Activated B cell treated with CpG ODN at 0.5 μM for 24 hours (primary cell): ENCODE results near the gene EMILIN1. TPM values are rescaled to one million over a fixed set of nuclear protein-coding genes. Genes with fewer than 3 reads are reported as not detected.
A peak's percentile ranks its signal among the peaks of the same experiment; 100 is the strongest.

Experiments used
- ATAC-seq: fragments of 200-7000 bp; cut with Tn5 transposase; one replicate; pipeline ENCODE4 v1.10.0; 2021; ENCODE audit warnings: low read depth, mild to moderate bottlenecking, moderate library complexity
- CTCF ChIA-PET: fragments of 350-600 bp; sonication (Branson Sonifier 250); formaldehyde crosslinking; loops from one replicate; lab custom pipeline; 2021; ENCODE audit warnings: antibody characterized with exemption; lab: Charles Lee
- POLR2A ChIA-PET: fragments of 350-600 bp; sonication (Branson Sonifier 250); formaldehyde crosslinking; loops from one replicate; lab custom pipeline; 2021; ENCODE audit warnings: antibody characterized with exemption; lab: Charles Lee
- DNase-seq: peaks from one replicate; pipeline ENCODE4 v3.0.0; 2022
- H3K27ac Mint-ChIP-seq: one replicate; pipeline ENCODE4 v1.8.0; 2020; ENCODE audit warnings: mixed read lengths
- H3K27me3 Mint-ChIP-seq: one replicate; pipeline ENCODE4 v1.8.0; 2021; ENCODE audit warnings: mixed read lengths
- H3K36me3 Mint-ChIP-seq: one replicate; pipeline ENCODE4 v1.8.0; 2021; ENCODE audit warnings: low read depth, mixed read lengths
- H3K4me1 Mint-ChIP-seq: one replicate; pipeline ENCODE4 v1.8.0; 2021; ENCODE audit warnings: mixed read lengths
- H3K4me3 Mint-ChIP-seq: one replicate; pipeline ENCODE4 v1.8.0; 2020; ENCODE audit warnings: mild to moderate bottlenecking, mixed read lengths
- H3K9me3 Mint-ChIP-seq: one replicate; pipeline ENCODE4 v1.8.0; 2020; ENCODE audit warnings: mixed read lengths
- intact Hi-C: fragments of 100-400 bp; cut with micrococcal nuclease; formaldehyde crosslinking; loops from one replicate; pipeline ENCODE4 v1.15.1; 2024
- total RNA-seq: library from RNA; stranded (reverse); gene quantifications from 2 replicates; pipeline ENCODE4 v1.2.3, GENCODE V29; 2022
- TF ChIP-seq, protein P1 (sequence below): fragments of 200-600 bp; IDR thresholded peaks from one replicate; pipeline ENCODE4 v1.8.0; 2022; ENCODE audit warnings: antibody characterized with exemption, mild to moderate bottlenecking

The EMILIN1 gene
- total RNA-seq, 1 donor from 2014 or later, result 0.69 TPM

DNA sequence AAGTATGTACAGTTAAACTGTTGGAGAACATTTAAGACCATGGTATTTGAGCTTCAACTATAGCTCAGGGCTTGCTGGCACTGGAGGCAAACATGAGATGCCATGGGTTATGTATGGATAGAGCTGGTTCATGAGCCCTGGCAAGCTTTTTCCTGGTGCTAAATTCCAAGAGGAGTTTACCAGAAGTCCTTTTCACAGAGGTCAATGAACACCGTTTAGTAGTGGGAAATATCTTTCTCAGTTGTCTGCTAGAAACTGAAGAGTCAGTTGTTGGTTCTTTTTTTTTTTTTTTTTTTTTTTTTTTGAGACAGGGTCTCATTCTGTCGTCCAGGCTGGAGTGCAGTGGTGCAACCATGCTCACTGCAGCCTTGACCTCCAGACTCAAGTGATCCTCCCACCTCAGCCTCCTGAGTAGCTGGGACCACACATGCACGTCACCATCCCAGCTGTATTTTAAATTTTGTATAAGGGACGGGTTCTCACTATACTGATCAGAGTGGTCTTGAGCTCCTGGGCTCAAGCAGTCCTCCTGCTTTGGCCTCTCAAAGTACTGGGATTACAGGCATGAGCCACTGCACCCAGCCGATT is 9.5 kb downstream of the EMILIN1 start:
- intact Hi-C loops, result loop anchor here (2.0 to 10.0 kb wide), 3 partner anchors 241 to 497 kb away; partner anchors contain the start of genes DPYSL5, GTF3C2 and ZNF512
- H3K27ac Mint-ChIP-seq, result no peak overlapping the region
- H3K4me3 Mint-ChIP-seq, result no peak overlapping the region
- no peaks in the 10 kb centered on the region for H3K9me3 Mint-ChIP-seq
- no peaks in the 10 kb centered on the region for H3K36me3 Mint-ChIP-seq
- TF ChIP-seq, protein P1, sequence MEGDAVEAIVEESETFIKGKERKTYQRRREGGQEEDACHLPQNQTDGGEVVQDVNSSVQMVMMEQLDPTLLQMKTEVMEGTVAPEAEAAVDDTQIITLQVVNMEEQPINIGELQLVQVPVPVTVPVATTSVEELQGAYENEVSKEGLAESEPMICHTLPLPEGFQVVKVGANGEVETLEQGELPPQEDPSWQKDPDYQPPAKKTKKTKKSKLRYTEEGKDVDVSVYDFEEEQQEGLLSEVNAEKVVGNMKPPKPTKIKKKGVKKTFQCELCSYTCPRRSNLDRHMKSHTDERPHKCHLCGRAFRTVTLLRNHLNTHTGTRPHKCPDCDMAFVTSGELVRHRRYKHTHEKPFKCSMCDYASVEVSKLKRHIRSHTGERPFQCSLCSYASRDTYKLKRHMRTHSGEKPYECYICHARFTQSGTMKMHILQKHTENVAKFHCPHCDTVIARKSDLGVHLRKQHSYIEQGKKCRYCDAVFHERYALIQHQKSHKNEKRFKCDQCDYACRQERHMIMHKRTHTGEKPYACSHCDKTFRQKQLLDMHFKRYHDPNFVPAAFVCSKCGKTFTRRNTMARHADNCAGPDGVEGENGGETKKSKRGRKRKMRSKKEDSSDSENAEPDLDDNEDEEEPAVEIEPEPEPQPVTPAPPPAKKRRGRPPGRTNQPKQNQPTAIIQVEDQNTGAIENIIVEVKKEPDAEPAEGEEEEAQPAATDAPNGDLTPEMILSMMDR, result no peak
- DNase-seq (no peak), ATAC-seq (no peak)
- H3K27me3 Mint-ChIP-seq, result no peaks in the 10 kb centered on the region
- peaks cover 12% of the 10 kb centered on the region for H3K4me1 Mint-ChIP-seq
- POLR2A ChIA-PET, result interaction anchor here (0.5 to 4.2 kb wide), 10 partner anchors 8 to 276 kb away, joined by 3 to 27 read pairs (median 4); partner anchors contain the start of genes ABHD1, AGBL5, ATRAID and OST4
- CTCF ChIA-PET, result interaction anchor here (1.2 to 4.4 kb wide), 3 partner anchors 127 to 192 kb away, joined by 3 to 12 read pairs (median 4); no protein-coding TSS in a partner anchor

DNA sequence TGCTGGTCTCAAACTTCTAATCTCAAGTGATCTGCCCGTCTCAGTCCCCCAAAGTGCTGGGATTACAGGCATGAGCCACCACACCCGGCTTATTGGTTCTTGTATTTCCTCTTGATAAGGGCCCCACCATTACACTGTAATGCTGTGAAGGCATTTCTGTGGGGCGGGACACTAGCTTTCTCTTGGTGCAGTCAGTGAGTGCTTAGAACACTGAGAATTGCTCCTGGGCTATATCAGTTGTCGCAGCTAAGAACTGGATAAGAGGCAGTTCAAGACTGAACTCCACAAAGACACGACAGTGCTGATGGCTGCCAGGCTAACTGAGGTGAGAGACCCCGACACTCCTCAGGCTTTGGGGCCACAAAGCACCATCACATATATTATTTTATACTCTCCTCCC is 10.2 kb downstream of the EMILIN1 start:
- CTCF ChIA-PET, result interaction anchor here (1.7 to 4.4 kb wide), 2 partner anchors 127 to 191 kb away, joined by 4 to 12 read pairs; no protein-coding TSS in a partner anchor
- H3K27me3 Mint-ChIP-seq, result no peaks in the 10 kb centered on the region
- H3K9me3 Mint-ChIP-seq, result no peaks in the 10 kb centered on the region
- ATAC-seq (no peak), DNase-seq (no peak)
- H3K4me1 Mint-ChIP-seq, result peaks cover 12% of the 10 kb centered on the region
- peak overlapping the region; percentile 11 for H3K4me3 Mint-ChIP-seq
- H3K36me3 Mint-ChIP-seq, result no peaks in the 10 kb centered on the region
- H3K27ac Mint-ChIP-seq, result no peak overlapping the region
- TF ChIP-seq, protein P1, result no peak
- POLR2A ChIA-PET, result interaction anchor here (0.7 to 4.2 kb wide), 4 partner anchors 17 to 45 kb away, joined by 5 to 27 read pairs (median 8); partner anchors contain the start of genes AGBL5, OST4 and PREB
- intact Hi-C loops, result loop anchor here (5.0 to 10.0 kb wide), 2 partner anchors 241 to 496 kb away; partner anchors contain the start of genes DPYSL5 and ZNF512

DNA sequence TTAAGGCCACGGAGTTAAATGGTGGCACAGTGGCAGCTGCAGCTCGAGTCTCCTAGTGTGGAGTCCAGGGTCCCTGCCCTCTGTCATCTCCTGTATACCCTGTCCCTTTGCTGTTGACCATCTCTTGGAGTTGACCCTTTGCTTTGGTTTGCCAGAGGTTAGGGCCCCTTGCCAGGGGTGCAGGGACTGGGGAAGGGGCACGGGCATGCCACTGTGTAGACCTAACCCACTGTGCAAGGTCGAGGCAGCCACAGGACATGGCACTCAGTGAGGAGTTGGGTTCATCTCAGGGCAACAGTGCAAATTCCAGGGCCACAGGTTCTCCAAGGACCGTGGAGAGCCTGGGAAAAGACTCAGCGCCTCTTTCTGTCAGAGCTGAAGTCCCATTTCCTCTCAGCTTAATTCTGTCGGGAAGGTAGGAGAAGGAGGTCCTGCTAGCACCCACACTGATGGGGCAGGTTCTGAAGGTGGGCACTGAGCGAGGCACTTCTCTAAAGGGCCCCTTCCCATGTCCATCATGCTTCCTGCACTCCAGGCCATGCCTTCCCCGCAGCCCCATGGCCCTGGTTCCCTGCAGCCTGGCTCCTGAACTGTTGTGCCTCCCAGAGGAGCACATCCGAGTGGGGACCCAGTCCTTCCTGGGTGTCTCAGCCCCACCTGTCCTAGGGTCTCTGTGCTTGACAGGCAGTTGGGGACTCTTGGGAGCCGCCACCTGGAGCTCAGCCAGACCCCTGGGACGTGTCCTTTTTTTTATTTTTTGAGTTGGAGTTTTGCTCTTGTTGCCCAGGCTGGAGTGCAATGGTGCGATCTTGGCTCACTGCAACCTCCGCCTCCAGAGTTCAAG is 10.9 kb downstream of the EMILIN1 start:
- TF ChIP-seq, protein P1, result no peak
- intact Hi-C loops, result loop anchor here (5.0 to 10.0 kb wide), 2 partner anchors 242 to 495 kb away; partner anchors contain the start of genes DPYSL5 and ZNF512
- CTCF ChIA-PET, result interaction anchor here (4.4 kb wide), 1 partner anchor 128 kb away, joined by 12 read pairs; no protein-coding TSS in a partner anchor
- no peak overlapping the region for H3K27ac Mint-ChIP-seq
- H3K4me3 Mint-ChIP-seq, result no peak overlapping the region
- DNase-seq, result no peak
- H3K27me3 Mint-ChIP-seq, result no peaks in the 10 kb centered on the region
- no peaks in the 10 kb centered on the region for H3K9me3 Mint-ChIP-seq
- no peaks in the 10 kb centered on the region for H3K36me3 Mint-ChIP-seq
- no peak for ATAC-seq
- POLR2A ChIA-PET, result interaction anchor here (0.6 to 4.2 kb wide), 3 partner anchors 18 to 155 kb away, joined by 3 to 27 read pairs (median 9); partner anchors contain the start of genes AGBL5 and OST4
- peaks cover 12% of the 10 kb centered on the region for H3K4me1 Mint-ChIP-seq

DNA sequence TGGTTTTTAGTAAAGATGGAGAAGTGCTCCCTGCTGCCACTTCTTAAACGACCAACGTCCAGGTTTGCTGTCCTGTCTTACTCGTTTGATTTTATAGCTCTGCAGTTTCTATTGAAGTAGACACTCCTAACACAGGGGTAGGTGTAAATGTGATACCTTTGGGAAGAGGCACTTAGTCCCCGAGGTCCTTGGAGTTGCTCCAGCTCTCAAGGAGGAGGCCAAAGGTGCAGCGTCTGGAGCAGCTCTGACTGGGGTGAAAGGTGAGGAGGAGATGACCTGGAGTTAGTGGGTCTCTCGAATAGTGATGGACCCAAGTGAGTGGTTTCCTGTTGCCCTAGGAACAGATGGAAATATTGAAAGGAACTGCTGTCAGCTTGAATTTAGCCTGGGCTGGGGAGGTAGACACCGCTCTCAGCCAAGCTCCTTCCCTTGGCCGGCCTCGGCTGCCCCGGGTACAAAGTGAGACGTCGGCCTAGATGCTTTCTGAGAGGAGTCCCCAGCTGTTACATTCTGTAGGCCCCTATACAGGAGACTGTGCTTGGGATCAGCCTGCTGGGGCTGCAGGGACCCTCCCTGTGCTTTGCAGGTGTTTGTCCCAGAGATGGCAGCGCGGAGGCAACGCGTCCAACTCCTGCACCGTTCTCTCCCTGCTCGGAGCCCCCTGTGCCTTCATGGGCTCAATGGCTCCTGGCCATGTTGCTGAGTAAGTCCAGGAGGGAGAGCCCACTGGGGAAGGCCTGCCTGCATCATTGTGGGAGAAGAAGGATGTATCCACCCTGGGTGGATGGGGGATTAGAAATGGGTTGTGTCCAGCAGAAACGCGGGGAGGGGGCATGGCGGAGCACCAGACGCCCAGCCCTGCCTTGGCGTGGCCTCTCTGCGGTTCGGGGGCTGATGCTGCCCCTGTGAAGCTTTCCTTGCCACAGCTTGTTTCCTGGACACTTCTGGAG is 13.6 kb downstream of the EMILIN1 start:
- TF ChIP-seq, protein P1, result no peak
- ChIA-PET POLR2A (interaction anchor here (0.5 kb wide), 1 partner anchor 174 kb away, joined by 4 read pairs; no protein-coding TSS in a partner anchor), CTCF (interaction anchor here (0.9 kb wide), 1 partner anchor 211 kb away, joined by 3 read pairs; no protein-coding TSS in a partner anchor)
- no peaks in the 10 kb centered on the region for H3K9me3 Mint-ChIP-seq
- no peaks in the 10 kb centered on the region for H3K36me3 Mint-ChIP-seq
- no peak for DNase-seq
- intact Hi-C loops, result no loop called here
- no peak for ATAC-seq
- H3K4me1 Mint-ChIP-seq, result peaks cover 14% of the 10 kb centered on the region
- H3K4me3 Mint-ChIP-seq, result no peak overlapping the region
- H3K27ac Mint-ChIP-seq, result no peak overlapping the region
- H3K27me3 Mint-ChIP-seq, result no peaks in the 10 kb centered on the region
